GM12872 (cell line): ENCODE measurements around the gene CAV3.

Experiments used
- TF ChIP-seq, protein P1 (sequence below): IDR thresholded peaks from 3 replicates; pipeline ENCODE4 v1.5.1; 2011; ENCODE audit warnings: low read depth, mild to moderate bottlenecking, low read length, moderate library complexity; ENCODE audit not compliant: insufficient read depth

CAV3 gene

DNA sequence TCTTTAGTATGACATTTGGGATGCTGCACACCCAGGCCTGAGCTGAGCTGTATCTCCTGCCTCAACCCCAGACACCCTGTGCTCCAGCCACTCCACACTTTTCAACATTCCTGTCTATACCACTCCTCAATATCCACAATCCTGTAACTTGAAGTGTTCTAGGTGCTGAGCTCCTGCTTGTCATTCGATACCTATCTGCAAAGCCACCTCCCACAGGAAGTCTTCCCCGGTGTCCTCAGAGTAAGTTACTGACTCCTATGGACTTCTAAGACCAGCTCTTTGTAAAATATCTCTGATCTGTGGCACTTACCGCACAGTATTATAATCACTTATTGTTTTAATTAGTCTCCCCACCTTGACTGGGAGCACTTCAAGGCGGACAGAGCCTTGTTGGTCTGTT, 1.2 kb upstream of the CAV3 start:
- TF ChIP-seq, protein P1, sequence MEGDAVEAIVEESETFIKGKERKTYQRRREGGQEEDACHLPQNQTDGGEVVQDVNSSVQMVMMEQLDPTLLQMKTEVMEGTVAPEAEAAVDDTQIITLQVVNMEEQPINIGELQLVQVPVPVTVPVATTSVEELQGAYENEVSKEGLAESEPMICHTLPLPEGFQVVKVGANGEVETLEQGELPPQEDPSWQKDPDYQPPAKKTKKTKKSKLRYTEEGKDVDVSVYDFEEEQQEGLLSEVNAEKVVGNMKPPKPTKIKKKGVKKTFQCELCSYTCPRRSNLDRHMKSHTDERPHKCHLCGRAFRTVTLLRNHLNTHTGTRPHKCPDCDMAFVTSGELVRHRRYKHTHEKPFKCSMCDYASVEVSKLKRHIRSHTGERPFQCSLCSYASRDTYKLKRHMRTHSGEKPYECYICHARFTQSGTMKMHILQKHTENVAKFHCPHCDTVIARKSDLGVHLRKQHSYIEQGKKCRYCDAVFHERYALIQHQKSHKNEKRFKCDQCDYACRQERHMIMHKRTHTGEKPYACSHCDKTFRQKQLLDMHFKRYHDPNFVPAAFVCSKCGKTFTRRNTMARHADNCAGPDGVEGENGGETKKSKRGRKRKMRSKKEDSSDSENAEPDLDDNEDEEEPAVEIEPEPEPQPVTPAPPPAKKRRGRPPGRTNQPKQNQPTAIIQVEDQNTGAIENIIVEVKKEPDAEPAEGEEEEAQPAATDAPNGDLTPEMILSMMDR = no peak

DNA sequence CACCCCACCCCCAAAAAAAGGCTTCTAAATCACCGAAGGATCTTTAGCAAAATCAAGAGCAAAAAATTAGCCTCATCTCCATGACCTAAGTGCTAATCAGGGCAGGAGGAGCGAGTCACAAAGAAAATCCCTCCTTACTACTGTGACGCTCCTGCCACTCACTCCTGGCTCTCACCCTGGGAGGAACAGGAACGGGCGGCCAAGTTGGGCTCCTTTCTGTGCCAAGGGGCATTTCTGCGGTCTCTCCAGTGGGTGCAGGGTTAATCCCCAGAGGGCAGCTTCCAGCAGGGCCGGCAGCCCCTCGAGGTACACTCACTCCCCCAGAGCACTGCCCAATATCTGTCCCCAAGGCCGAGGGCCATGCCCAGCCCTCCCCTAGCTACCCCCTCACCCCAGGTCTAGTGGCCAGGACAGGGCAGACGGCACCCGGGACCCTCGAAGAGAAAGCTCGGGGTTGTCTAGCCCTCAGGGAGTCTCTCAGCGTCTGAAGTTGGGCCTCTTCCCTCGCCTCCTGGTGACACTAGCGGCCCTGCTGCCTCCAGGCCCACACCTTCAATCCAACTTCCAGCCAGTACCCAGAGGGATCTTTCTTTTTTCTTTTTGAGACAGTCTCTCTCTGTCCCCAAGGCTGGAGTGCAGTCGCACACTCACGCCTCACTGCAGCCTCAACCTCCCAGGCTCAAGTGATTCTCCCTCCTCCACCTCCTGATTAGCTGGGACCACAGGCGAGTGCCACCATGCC, 706 bp downstream of the CAV3 start:
- TF ChIP-seq, protein P1 = no peak

- TF ChIP-seq, protein P1 = no peak
Observed at GRCh38 chr3:8734908-8735307, 1.3 kb downstream of the CAV3 start.

- TF ChIP-seq, protein P1 = no peak
Observed at GRCh38 chr3:8736436-8736835, 2.8 kb downstream of the CAV3 start.

DNA sequence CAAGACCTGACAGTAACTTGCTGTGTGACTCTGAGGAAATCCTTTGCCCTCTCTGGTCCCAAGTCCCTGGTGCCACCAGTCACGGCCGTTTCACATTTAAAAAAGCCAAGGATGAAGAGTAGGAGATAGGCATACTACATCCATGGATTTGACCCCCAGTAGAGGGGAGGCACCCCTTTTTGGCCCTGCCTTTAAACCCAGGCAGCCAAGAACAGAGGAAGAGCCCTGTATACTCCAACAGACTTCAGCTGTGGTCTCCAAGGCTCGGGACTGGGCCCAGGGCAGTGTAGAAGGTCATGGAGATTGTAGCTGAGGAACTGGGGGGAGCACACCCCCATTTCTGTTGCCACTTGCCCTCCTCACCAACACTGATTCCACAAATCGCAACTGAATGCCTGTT, 3.7 kb downstream of the CAV3 start:
- TF ChIP-seq, protein P1 = no peak

DNA sequence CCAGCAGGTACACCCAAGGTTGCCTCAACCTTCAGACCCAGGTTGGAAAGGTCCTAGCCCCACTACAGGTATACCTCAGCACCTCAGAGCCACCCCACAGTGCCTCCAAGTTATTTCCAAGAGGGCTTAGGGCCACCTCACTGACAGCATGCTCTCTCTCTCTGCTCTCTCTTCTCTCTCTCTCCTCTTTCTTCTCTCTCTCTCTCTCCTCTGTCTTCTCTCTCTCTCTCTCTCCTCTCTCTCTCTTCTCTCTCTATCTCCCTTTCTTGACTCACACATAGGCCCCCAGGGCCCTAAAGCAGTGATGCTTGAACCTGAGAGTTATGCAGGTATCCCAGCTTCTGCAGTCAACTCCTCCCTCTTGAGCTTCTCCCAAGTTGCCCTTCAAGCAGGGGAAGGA, 4.2 kb downstream of the CAV3 start:
- TF ChIP-seq, protein P1 = no peak

DNA sequence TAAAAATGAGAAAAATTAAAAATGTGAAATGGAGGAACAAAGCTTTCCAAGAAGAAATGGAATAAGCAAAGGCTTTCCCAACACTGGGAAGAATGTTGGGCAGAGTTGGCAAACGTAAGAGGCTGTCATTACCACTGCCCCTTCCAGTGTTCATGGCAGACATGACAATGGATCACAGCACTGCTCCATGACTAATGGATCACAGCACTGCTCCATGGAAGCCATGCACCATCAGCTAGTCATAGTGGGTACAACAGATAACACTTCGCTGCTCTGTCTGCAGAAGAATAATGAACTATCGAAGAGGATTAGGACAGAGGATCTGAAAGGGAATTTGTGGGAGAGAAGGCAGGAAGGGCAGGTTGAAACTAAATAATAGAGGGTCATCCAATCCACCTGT, 5.0 kb downstream of the CAV3 start:
- TF ChIP-seq, protein P1 = no peak
